A673 (cell line): ENCODE measurements around the gene FBXW8. TPM values are rescaled to one million over a fixed set of nuclear protein-coding genes. Genes with fewer than 3 reads are reported as not detected.

Experiments
- BruUV-seq: library from RNA; stranded (reverse); fragments of 400-500 nt; replicated peaks from 2 replicates; lab custom pipeline; 2021; lab: Mats Ljungman, UMichigan
- CTCF ChIA-PET: fragments of 300-600 bp; sonication (Branson Sonifier 250); formaldehyde crosslinking; loops from one replicate; lab custom pipeline; 2022; ENCODE audit warnings: antibody characterized with exemption; lab: Charles Lee
- POLR2A ChIA-PET: fragments of 300-600 bp; sonication (Branson Sonifier 250); formaldehyde crosslinking; loops from one replicate; lab custom pipeline; 2022; ENCODE audit warnings: antibody characterized with exemption; ENCODE audit not compliant: low non-redundant PET; lab: Charles Lee
- DNase-seq: peaks from one replicate; pipeline ENCODE4 v3.0.0-alpha.2; 2015; ENCODE audit warnings: low spot score
- H3K27ac ChIP-seq: fragments of 200-600 bp; sonication (generic); 2 replicates; pipeline ENCODE4 v1.5.1; 2016; ENCODE audit warnings: mixed run types, low read depth, mild to moderate bottlenecking, mixed read lengths, antibody characterized with exemption, low read length; ENCODE audit not compliant: poor library complexity, severe bottlenecking
- H3K27me3 ChIP-seq: fragments of 200-600 bp; sonication (generic); replicated peaks from 2 replicates; pipeline ENCODE4 v1.6.1; 2017; ENCODE audit warnings: mixed run types, low read depth, mild to moderate bottlenecking, mixed read lengths, antibody characterized with exemption, low read length; ENCODE audit not compliant: insufficient read depth, poor library complexity
- H3K36me3 ChIP-seq: fragments of 200-600 bp; sonication (generic); 2 replicates; pipeline ENCODE4 v1.6.1; 2016; ENCODE audit warnings: mixed run types, mild to moderate bottlenecking, mixed read lengths, antibody characterized with exemption, low read length; ENCODE audit not compliant: insufficient read depth, poor library complexity, severe bottlenecking
- H3K4me1 ChIP-seq: fragments of 200-600 bp; sonication (generic); 2 replicates; pipeline ENCODE4 v1.6.1; 2017; ENCODE audit warnings: mixed run types, mild to moderate bottlenecking, mixed read lengths, antibody characterized with exemption, low read length; ENCODE audit not compliant: insufficient read depth, poor library complexity, severe bottlenecking
- H3K4me3 ChIP-seq: fragments of 200-600 bp; sonication (generic); 2 replicates; pipeline ENCODE4 v1.5.1; 2016; ENCODE audit warnings: low read depth, mixed run types, mild to moderate bottlenecking, mixed read lengths, low read length; ENCODE audit not compliant: poor library complexity, severe bottlenecking
- H3K9me3 ChIP-seq: fragments of 200-600 bp; sonication (generic); 2 replicates; pipeline ENCODE4 v1.6.1; 2016; ENCODE audit warnings: mixed run types, low read depth, mild to moderate bottlenecking, mixed read lengths, antibody characterized with exemption, low read length; ENCODE audit not compliant: poor library complexity, severe bottlenecking
- EZH2 ChIP-seq: fragments of 200-600 bp; sonication (generic); IDR thresholded peaks from 2 replicates; pipeline ENCODE4 v1.6.1; 2017; ENCODE audit warnings: borderline replicate concordance, low read depth, mild to moderate bottlenecking, mixed read lengths, antibody characterized with exemption, low read length; ENCODE audit not compliant: poor library complexity, severe bottlenecking
- intact Hi-C: fragments of 100-400 bp; cut with micrococcal nuclease; formaldehyde crosslinking; loops from one replicate; pipeline ENCODE4 v1.10.0; 2022; ENCODE audit not compliant: unreplicated experiment
- total RNA-seq: library from RNA; stranded (reverse); gene quantifications from 2 replicates; pipeline ENCODE4 v1.2.3, GENCODE V29; 2021
- TF ChIP-seq, protein P1 (sequence below): fragments of 300-800, 200-600 bp; sonication (generic); conservative IDR thresholded peaks from 2 replicates; pipeline ENCODE4 v1.5.1; 2017; ENCODE audit warnings: low read depth, mild to moderate bottlenecking, antibody characterized with exemption, low read length, moderate library complexity, mixed read lengths

Gene FBXW8
- total RNA-seq, 1 experiment from 2014 or later: 14.8 TPM

DNA sequence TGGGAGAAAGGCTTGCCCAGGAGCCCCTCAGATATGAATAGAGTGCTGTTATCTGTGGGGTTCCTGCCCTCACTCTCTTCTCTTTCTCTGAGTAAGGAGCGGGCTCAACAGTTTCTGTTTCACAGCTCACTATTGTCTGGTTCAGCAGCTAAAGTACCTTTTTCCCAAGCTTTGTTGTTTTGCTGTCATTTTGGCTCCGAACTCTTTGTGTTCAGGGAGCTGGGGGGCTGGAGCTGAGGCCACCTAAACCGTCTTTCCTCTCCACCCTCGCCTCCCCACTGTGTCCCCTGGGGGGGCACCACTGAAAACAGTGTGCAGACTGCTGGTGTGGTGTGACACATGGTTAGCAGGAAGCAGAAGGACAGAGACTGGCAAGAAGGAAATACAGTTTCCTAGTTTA lies 51.4 kb downstream of the FBXW8 start:
- no peak for DNase-seq
- Histone ChIP-seq H3K4me3 (no peak overlapping the region), H3K4me1 (no peaks in the 10 kb centered on the region), H3K27ac (no peak overlapping the region), H3K27me3 (no peaks in the 10 kb centered on the region), H3K36me3 (peaks cover 8% of the 10 kb centered on the region), H3K9me3 (no peaks in the 10 kb centered on the region)
- BruUV-seq: no TSS peak
- POLR2A ChIA-PET: no interaction called here
- intact Hi-C loops: no loop called here
- no peak for TF ChIP-seq EZH2
- TF ChIP-seq, protein P1, sequence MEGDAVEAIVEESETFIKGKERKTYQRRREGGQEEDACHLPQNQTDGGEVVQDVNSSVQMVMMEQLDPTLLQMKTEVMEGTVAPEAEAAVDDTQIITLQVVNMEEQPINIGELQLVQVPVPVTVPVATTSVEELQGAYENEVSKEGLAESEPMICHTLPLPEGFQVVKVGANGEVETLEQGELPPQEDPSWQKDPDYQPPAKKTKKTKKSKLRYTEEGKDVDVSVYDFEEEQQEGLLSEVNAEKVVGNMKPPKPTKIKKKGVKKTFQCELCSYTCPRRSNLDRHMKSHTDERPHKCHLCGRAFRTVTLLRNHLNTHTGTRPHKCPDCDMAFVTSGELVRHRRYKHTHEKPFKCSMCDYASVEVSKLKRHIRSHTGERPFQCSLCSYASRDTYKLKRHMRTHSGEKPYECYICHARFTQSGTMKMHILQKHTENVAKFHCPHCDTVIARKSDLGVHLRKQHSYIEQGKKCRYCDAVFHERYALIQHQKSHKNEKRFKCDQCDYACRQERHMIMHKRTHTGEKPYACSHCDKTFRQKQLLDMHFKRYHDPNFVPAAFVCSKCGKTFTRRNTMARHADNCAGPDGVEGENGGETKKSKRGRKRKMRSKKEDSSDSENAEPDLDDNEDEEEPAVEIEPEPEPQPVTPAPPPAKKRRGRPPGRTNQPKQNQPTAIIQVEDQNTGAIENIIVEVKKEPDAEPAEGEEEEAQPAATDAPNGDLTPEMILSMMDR: no peak
- CTCF ChIA-PET: no interaction called here

DNA sequence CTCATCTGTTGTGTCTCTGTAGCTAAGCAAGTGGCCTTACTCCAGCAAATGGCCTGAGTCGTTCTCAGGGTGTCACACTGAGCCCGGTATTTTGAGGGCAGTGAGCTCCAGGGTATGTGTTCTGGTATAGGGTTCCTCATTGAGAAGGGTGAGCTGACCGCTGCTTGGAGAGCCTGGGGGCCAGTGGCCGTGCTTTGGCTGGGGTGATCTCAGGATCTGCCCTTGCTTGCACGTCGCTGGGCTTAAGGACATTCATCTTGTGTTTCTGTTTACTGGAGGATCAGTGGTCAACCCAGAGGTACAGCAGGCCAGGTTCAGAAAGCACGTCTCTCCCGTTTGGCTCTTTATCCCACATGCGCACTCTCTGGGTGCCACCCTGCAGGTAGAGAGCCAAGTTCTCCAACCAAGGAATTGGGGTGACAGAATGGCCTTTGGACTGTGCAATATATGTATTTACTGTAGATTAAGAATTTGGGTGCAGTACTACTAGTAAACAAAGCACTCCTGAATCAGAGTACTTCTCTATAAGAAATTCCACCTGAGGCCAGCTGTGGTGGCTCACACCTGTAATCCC lies 52.1 kb downstream of the FBXW8 start:
- H3K36me3 ChIP-seq: peaks cover 8% of the 10 kb centered on the region
- H3K27ac ChIP-seq: no peak overlapping the region
- ChIA-PET CTCF (no interaction called here), POLR2A (interaction anchor here (0.6 kb wide), 1 partner anchor 131 kb away, joined by 9 read pairs; no protein-coding TSS in a partner anchor)
- intact Hi-C loops: no loop called here
- no TSS peak for BruUV-seq
- no peaks in the 10 kb centered on the region for H3K4me1 ChIP-seq
- no peak overlapping the region for H3K4me3 ChIP-seq
- TF ChIP-seq EZH2: no peak
- DNase-seq: no peak
- no peaks in the 10 kb centered on the region for H3K9me3 ChIP-seq
- H3K27me3 ChIP-seq: no peaks in the 10 kb centered on the region

DNA sequence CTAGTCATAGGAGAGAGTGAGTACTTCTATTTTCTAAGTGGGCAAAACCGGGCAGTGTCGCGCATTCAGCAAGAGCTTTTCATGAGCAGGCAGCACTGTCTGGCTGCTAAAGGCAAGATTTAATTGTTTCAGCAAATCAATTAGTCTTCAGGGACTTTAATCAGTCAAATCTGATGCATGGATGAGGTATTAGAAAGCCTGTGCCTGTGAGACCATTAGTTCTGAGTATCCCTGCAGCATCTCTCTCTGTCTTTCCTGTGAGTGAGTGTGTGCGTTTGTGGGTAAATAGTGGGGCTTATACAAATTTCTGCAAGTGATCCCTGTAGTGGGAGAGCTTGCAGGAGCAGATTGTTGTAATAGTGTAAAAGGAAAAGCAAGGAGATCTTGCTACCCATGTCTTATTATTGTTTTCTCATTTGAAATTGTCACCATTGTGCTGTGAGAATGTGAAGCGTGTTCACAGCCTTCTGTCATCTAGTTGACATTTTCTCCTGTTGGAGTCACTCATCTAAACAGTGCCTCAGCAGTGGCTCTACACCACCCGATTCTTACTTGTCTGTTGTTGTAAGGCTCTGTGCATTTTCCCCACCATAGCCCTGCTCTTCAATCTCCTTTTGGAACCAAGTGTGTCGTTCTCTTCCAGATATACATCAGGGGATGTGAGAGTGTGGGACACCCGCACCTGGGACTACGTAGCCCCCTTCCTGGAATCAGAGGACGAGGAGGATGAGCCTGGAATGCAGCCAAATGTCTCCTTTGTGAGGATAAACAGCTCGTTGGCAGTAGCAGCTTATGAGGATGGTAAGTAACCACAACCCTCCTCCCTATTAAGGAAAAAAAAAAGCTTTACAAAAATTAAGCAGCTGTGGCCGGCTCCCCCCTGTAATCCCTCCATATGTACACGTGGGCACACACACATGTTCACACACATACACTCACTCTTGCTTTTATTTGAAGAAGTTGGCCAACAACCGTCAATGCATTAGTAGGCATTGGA lies 53.6 kb downstream of the FBXW8 start:
- ChIA-PET POLR2A (no interaction called here), CTCF (no interaction called here)
- intact Hi-C loops: no loop called here
- Histone ChIP-seq H3K27me3 (no peaks in the 10 kb centered on the region), H3K4me3 (no peak overlapping the region), H3K36me3 (peaks cover 8% of the 10 kb centered on the region), H3K27ac (no peak overlapping the region), H3K4me1 (no peaks in the 10 kb centered on the region), H3K9me3 (no peaks in the 10 kb centered on the region)
- TF ChIP-seq EZH2: no peak
- TF ChIP-seq, protein P1: no peak
- BruUV-seq: no TSS peak
- DNase-seq: no peak
